HepG2 (cell line): ENCODE data around the gene GPAT3.

Experiments used
- CC2D1A ChIP-seq: sonication (generic); formaldehyde crosslinking; IDR thresholded peaks from 2 replicates; pipeline ENCODE4 v1.8.1; 2023; ENCODE audit warnings: mild to moderate bottlenecking, missing genetic modification reagents
- EP300 ChIP-seq, 3 experiments: sonication (generic) in 1 of 3; formaldehyde crosslinking in 1 of 3; IDR thresholded peaks; 2 replicates each; pipeline versions ENCODE4 v1.5.1 to v1.6.1; 2011 to 2020; ENCODE audit warnings: low read depth in 2 of 3, low read length in 2 of 3, borderline replicate concordance in 1 of 3, improper control_type of control experiment in 1 of 3, mild to moderate bottlenecking in 1 of 3, missing genetic modification reagents in 1 of 3, moderate library complexity in 1 of 3
- FOXO4 ChIP-seq: sonication (generic); formaldehyde crosslinking; conservative IDR thresholded peaks from 2 replicates; pipeline ENCODE4 v1.8.1; 2023; ENCODE audit warnings: missing genetic modification reagents
- REST ChIP-seq, 2 experiments: IDR thresholded peaks; 2 replicates each; pipeline ENCODE4 v1.6.1; 2011 to 2012; ENCODE audit warnings: low read length in 2 of 2, borderline replicate concordance in 1 of 2, low read depth in 1 of 2, mild to moderate bottlenecking in 1 of 2, moderate library complexity in 1 of 2
- THRA ChIP-seq: sonication (generic); formaldehyde crosslinking; IDR thresholded peaks from 2 replicates; pipeline ENCODE4 v1.4.0; 2020; ENCODE audit warnings: missing genetic modification reagents, borderline replicate concordance
- ZBTB33 ChIP-seq: sonication (generic); formaldehyde crosslinking; IDR thresholded peaks from 2 replicates; pipeline ENCODE4 v1.4.0; 2020; ENCODE audit warnings: missing genetic modification reagents
- ZNF317 ChIP-seq: sonication (generic); formaldehyde crosslinking; IDR thresholded peaks from 2 replicates; pipeline ENCODE4 v1.5.0; 2020; ENCODE audit warnings: mild to moderate bottlenecking, missing genetic modification reagents
- ZNF644 ChIP-seq: IDR thresholded peaks from 2 replicates; pipeline ENCODE4 v1.6.1; 2016; ENCODE audit warnings: low read depth
- ZNF670 ChIP-seq: sonication (generic); formaldehyde crosslinking; IDR thresholded peaks from 2 replicates; pipeline ENCODE4 v1.8.0; 2022; ENCODE audit warnings: mild to moderate bottlenecking, missing genetic modification reagents, borderline replicate concordance

- TF ChIP-seq ZNF670 (CRISPR knock-in tag) = no peak
- no peak for TF ChIP-seq EP300 (IDR thresholded peaks at IDR 0.05; ENCODE audit: low read depth in 2 of 2, low read length in 2 of 2)
- no peak for TF ChIP-seq EP300 (CRISPR knock-in tag; IDR thresholded peaks at IDR 0.05; ENCODE audit: borderline replicate concordance)
- no peak for TF ChIP-seq ZBTB33 (CRISPR knock-in tag)
- no peak for TF ChIP-seq CC2D1A (CRISPR knock-in tag)
- TF ChIP-seq ZNF317 = no peak
- no peak for TF ChIP-seq THRA (CRISPR knock-in tag)
- no peak for TF ChIP-seq REST (IDR thresholded peaks at IDR 0.05; ENCODE audit: borderline replicate concordance in 1 of 2, low read depth in 1 of 2, low read length in 2 of 2)
- no peak for TF ChIP-seq FOXO4 (CRISPR knock-in tag)
- TF ChIP-seq ZNF644 (CRISPR knock-in tag) = no peak
These were observed 45.7 kb downstream of the GPAT3 start for GRCh38 chr4:83581411-83582288.
